HG03135 (cell line): ENCODE data around the gene GRWD1.
A peak's percentile ranks its signal among the peaks of the same experiment; 100 is the strongest.

Experiments
- ATAC-seq: cut with Tn5 transposase; IDR thresholded peaks from one replicate; pipeline ENCODE4 v1.9.1; 2021; ENCODE audit warnings: mild to moderate bottlenecking, moderate library complexity; ENCODE audit not compliant: unreplicated experiment

GRWD1 gene

DNA sequence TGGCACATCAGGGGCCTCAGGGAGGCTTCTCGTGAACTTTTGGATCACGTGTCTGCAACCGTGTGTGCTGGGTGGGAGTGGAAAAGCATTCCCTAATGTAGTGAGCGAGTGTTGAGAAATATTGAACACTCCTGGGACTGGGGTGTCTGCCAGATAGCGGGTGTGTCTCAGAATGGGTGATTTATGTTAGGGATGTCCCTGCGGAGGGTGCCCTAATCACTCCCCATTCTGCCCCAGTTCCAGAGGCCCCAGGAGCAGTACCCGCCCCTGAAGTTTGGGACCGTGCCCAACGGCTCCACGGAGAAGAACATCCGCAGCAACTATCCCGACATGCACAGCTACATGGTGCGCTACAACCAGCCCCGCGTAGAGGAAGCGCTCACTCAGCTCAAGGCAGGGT, 24.2 kb upstream of the GRWD1 start:
- ATAC-seq: no peak

DNA sequence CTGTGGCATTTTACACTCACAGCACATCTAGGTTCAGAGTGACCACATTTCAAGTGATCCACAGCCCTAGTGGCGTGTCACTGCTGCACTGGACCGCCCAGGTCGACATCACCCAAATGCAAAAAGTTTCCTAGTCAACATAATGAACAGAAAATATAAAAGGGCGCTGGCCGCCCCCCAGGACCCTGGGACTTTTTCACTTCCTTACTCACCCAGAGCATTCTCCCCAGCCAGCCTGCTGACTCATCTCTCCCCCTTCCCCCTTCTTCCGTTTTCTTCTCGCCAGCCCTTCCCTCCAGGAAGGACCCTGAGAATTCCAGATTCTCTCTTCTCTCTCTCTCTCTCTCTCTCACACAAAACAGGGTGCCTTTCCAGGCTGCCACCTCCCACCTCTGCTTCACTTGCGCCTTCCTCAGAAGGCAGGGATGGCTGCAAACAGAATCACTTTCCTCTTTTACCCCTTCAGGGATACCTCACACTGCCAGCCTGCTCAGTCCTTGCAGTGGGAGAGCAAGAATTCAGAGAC, 21.0 kb upstream of the GRWD1 start:
- no peak for ATAC-seq

DNA sequence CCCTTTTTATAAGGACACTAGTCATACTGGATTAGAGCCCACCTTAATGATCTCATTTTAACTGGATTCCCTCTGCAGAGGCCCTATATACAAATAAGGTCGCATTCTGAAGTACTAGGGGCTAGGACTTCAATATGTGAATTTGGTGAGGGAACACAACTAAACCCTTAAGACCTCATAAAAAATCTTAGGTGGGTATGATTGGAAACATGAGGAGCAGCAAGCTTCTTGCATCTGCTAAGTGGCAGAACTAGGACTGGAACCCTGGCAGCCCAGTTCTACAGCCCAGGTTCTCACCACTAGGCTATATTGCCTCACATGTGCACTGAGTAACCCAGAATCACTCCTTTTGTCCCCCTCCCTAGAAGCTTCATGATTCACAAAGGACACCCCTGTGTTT, 17.1 kb upstream of the GRWD1 start:
- ATAC-seq: no peak

DNA sequence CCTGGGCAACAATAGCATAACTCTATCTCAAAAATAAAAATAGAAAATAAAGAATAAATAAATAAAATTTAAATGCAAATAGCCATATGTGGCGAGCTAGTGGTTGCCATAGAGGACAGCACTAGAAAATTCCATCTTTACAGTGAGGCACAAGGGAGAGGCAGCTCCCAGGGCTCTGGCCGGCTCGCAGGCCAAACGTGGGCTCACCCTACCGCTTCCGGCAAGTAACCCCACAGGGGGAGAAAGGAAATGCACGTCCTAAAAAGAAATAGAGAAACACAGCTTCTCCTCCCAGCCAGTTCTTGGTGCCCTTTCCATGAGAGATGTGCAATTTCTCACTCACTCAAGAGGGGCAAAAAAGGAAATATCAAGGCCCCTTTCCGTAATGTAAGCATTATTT, 12.4 kb upstream of the GRWD1 start:
- no peak for ATAC-seq

DNA sequence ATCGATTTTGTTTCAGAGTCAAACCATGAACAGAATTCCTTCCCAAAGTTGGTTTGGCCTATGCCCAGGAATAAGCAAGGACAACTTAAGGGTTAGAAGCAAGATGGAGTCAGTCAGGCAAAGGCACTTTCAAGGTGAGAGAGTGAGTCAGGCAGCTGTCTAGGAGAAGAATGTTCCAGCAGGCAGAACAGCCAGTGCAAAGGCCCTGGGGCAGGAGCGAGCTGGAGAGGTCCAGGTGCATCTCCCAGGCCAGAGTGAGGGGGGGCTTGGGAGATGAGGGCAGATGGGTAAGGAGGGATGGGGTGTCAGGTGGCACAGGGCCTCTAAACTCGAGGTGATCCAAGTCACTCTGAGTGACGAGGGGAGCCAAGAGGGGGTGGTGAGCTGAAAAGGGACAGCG, 9.2 kb upstream of the GRWD1 start:
- ATAC-seq: no peak

DNA sequence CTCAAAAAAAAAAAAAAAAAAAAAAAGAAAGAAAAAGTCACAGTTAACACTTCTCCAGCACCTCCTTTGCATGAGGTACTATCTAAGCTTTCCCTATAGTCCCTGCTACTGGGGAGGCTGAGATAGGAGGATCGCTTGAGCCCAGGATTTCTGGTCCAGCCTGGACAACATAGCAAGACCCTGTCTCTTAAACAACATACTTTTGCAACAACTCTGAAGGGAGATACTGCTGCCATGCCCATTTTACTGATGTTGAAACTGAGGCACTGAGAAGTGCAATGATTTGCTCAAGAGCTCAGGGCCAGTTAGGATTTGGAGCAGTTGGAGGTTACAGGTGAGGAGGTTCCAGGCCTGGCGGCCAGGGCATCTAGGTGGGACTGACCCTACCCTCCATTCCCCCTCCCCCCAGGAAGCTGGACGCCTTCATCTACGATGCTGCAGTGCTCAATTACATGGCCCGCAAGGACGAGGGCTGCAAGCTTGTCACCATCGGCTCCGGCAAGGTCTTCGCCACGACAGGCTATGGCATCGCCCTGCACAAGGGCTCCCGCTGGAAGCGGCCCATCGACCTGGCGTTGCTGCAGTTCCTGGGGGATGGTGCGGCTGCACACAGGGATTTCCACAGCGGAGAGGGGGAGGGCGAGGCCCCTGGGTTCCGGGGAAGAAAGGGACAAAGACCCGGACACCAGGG, 4.3 kb upstream of the GRWD1 start:
- ATAC-seq: no peak

DNA sequence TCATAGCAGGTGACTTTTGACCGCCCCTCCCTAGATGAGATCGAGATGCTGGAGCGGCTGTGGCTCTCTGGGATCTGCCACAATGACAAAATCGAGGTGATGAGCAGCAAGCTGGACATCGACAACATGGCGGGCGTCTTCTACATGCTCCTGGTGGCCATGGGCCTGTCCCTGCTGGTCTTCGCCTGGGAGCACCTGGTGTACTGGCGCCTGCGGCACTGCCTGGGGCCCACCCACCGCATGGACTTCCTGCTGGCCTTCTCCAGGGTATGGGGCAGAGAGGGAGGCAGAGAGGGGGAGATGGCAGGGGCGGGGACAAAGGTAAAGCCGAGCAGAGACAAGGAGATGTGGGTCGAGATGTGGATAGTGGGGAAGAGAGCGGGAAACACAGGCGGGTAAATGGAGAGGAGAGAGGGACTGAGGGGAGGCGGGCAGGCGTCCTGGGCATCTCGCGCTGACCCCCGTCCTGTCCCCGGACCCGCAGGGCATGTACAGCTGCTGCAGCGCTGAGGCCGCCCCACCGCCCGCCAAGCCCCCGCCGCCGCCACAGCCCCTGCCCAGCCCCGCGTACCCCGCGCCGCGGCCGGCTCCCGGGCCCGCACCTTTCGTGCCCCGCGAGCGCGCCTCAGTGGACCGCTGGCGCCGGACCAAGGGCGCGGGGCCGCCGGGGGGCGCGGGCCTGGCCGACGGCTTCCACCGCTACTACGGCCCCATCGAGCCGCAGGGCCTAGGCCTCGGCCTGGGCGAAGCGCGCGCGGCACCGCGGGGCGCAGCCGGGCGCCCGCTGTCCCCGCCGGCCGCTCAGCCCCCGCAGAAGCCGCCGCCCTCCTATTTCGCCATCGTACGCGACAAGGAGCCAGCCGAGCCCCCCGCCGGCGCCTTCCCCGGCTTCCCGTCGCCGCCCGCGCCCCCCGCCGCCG, 3.4 kb upstream of the GRWD1 start:
- ATAC-seq: no peak

DNA sequence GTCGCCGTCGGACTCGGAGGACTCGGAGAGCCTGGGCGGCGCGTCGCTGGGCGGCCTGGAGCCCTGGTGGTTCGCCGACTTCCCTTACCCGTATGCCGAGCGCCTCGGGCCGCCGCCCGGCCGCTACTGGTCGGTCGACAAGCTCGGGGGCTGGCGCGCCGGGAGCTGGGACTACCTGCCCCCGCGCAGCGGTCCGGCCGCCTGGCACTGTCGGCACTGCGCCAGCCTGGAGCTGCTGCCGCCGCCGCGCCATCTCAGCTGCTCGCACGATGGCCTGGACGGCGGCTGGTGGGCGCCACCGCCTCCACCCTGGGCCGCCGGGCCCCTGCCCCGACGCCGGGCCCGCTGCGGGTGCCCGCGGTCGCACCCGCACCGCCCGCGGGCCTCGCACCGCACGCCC, 2.5 kb upstream of the GRWD1 start:
- no peak for ATAC-seq

DNA sequence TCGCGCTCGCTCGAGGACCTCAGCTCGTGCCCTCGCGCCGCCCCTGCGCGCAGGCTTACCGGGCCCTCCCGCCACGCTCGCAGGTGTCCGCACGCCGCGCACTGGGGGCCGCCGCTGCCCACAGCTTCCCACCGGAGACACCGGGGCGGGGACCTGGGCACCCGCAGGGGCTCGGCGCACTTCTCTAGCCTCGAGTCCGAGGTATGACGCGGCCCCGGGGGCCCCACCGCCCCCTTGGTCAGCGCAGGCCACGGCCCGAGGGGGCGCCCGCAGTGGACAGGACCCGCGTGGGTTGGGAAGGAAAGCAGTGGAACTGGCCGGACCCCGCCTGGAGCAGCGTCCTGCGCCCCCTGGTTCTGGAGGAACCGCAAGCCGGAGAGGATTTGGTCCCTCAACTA, 2.1 kb upstream of the GRWD1 start:
- ATAC-seq: no peak

DNA sequence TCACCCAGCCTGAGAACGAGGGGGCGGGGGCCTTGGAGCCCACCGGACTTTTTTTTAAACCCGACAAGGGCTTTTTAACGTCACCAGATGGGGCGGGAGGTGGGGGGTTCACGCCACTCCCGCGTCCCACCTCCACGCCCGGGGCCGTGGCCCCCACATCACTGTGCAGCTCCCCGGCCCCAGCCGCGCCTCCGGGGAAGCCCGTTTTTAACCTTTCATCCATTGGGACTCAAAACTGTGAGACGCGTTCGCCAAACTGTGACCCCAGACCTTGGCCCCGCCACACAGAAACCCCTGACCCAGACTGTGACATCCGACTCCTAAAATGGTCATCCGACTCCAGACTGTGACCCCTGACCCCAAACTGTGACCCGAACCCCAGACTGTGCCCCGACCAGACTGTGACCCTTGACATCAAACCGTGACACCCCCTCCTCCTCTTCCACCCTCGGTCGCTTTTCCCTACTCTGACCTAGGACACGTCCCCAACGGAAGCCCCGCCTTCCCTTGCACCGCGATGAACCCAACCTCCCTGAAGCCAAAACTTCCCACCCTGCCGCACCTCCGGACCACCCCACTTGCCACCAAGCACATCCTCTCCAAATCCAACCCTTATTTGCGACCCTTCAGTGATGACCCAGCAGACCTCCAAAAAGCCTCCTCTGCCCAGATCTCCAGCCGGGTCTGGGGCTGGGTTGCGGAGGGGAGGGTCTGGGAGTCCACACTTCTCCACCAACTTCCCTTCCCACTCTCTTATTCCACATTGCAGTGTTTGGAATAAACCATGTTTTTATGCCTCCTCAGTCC, 1.5 kb upstream of the GRWD1 start:
- ATAC-seq: no peak

DNA sequence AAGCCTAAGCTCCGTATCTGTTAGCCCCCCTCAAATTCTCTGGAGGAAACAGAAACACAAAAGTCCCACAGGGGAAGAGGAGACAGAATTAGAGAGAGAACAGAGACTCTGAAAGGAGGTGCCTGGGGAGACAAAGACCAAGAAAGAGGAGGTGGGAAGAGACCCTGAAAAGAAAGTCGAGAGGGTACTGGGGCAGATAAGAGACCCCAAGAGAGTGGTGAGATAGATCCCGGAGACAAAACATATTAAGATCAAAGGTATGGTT, 915 bp upstream of the GRWD1 start:
- ATAC-seq: no peak

DNA sequence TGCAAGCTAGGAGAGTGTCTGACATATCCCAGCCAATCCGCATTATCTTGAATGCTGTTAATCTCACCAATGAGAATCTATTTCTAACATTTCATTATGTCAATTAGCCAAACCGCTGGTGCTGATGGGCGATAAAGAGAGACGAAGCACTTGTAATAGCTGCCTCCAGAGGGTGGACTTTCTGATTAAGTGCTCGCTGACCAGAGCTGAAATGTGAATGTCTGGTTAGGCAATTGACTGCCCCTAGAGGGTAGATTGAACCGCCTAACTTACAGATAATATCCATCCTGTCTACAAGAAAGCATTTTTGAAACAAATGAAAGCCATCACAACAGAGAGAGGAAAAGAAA, 552 bp upstream of the GRWD1 start:
- peak; percentile 32 for ATAC-seq

DNA sequence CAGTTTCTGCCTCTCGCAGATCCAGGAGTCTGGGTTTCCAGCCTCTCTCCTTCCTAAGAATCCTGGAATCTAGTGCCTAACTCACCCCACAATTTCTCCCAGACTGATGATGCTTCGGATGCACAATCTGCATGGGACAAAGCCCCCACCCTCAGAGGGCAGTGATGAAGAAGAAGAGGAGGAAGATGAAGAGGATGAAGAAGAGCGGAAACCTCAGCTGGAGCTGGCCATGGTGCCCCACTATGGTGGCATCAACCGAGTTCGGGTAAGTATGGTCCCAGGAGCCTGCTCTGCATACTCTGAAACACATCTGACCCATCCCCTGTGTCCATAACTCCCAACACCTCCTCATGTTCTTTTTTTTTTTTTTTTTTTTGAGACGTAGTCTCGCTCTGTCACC, 796 bp downstream of the GRWD1 start:
- ATAC-seq: no peak

DNA sequence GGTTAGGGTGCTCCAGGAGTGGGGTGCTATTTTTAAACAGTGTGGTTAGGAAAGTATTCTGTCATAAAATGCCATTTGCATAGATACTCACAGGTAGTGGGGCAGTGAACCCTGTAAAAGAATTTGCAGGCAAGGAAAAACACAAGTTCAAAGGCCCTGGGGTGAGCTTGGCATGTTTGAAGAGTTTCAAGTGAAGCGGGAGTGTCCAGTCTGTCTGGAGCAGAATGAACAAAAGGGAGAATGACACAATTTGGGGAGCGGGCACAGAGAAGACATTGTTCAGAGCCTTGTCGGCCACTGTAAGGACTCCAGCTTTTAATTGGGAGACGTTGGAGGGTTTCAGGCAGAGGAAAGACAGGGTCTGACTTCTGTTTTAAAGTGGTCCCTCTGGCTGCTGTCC, 2.8 kb downstream of the GRWD1 start:
- ATAC-seq: no peak

DNA sequence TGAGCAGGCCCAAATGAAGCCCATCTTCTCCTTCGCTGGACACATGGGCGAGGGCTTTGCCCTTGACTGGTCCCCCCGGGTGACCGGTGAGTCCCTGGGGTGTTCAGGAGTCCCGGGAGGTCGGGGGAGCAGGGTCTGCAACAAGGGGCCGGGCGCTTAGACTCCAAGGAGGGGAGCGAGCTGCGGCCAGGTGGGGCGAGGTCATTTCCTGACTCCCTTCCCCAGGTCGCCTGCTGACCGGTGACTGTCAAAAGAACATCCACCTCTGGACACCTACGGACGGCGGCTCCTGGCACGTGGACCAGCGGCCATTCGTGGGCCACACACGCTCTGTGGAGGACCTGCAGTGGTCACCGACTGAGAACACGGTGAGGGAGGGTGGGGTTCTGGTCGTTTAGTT, 4.7 kb downstream of the GRWD1 start:
- no peak for ATAC-seq

DNA sequence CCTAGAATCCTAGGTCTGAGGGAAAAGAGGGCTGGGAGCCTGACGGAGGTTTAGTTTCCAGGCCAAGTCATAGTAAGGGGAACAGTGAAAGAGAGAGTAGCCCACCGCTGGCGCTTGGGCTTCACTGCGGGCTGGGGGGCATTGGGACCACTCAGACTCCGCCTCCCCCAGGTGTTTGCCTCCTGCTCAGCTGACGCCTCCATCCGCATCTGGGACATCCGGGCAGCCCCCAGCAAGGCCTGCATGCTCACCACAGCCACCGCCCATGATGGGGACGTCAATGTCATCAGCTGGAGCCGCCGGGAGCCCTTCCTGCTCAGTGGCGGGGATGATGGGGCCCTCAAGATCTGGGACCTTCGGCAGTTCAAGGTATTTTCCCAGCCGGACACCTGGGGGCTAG, 5.1 kb downstream of the GRWD1 start:
- ATAC-seq: no peak

DNA sequence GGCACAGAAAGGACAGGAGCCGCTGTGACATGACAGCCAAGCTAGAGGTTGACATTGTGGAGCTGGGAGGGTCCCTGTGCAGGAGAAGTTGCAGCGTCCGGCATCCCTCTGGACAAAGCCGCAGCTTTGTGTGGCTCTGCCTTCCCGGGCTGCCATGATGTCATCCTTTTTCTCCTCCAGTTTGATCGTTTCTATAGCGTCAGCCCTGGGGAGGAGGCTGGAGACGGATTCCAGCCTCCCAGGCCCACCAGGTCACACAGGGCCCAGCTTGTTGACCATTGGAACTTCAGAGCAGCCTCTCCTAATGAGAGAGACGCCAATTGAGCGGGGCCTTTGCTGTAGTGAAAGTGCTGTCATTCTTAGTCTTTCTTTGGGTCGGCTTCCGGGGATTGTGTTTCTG, 5.8 kb downstream of the GRWD1 start:
- no peak for ATAC-seq

DNA sequence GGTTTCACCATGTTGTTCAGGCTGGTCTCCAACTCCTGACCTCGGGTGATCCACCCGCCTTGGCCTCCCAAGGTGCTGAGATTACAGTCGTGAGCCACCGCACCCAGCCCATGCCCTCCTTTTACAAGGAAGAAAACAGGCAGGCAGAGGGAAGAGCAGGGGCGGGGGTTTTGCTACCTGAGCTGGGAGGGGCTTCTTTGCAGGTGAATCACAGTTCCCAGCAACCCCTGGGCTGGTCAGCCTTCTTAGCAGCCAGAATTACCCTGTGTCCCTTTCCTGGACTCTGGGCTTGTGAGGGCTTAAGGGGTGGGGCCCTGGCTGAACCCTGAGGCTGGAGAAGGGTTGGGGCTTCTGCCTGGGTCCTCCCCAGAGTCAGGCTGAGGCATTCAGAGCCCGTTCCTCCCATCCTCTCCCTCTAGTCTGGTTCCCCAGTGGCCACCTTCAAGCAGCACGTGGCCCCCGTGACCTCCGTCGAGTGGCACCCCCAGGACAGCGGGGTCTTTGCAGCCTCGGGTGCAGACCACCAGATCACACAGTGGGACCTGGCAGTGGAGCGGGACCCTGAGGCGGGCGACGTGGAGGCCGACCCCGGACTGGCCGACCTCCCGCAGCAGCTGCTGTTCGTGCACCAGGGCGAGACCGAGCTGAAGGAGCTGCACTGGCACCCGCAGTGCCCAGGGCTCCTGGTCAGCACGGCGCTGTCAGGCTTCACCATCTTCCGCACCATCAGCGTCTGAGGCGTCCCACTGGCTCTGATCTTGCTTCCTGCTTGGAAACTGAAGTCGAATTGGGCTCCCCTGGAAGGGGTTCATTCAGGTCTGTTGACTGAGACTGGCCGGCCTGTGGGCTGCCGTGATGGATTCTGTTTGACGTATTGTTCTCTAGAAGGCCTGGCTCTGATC, 6.8 kb downstream of the GRWD1 start:
- ATAC-seq: no peak

DNA sequence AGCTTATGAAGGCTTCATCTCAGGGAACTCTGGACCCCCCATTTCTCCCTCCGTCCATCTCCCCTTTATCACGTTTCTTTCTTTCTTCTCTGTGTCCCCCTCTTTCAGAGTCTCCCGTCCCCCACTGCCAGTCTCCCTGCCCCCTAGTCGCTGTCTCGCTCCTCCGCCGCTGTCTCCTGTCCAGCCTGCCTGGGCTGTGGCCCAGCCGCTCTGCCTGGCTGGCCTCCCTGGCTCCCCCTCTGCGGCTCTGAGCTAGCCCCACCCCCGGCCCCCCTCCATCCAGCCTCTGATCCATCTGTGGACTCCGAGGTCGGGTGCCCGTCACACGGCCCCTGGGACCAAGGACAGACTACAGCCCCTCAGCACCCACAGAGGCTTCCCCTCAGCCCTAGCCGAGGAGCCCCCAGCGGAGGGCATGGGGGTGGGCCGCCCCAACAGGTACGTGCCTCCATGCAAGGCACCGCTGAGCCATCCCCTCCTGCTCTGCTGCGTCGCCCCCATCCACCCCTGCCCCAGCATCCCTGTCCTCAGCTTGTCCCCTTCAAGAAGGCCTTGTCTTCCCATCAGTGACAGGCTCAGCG, 8.5 kb downstream of the GRWD1 start:
- no peak for ATAC-seq

DNA sequence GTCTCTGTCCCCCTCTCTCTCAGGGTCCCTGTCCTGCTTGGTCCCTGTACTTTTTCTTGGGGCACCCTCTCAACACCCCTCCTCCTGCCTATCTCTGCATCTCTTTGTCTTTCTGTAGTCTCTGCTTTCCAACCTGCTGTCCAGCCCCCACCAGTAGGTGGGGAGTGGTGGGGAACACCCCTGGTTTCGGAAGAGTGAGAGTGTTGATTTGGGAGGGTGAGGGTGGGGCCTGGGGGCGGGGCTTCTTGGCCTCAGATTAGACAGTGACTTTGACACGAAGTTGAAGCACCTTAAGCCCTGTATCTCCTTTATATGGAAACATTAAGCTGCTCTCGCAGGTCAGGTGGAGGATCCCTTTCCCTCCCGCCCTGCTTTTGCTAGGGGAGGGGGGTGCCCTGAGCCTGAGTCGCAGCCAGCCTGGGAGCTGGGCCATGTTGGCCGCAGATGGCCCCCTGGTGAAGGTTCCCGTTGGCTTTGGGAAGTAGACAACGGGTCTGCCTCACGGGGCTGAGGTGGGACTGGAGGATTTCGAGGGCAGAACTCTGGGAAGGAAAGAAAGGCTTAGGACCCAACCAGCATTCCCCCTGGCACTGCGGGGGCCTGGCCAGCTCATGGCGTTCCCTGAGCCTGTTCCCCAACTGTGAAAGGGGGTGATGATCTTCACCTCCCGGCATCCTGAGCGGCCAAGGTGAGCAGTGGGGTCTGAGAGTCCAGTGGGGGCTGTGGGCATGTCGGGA, 9.6 kb downstream of the GRWD1 start, which contains the start of gene KCNJ14:
Gene KCNJ14, plus strand, starts transcription at position 404 of the 737 bp plus-strand sequence. CDS start 6,151 bp downstream, outside the sequence.
- ATAC-seq: no peak
